Panc1 (cell line): Measurements from ENCODE around the gene RMC1.

Experiments used
- REST ChIP-seq, 2 experiments: IDR thresholded peaks; 2 replicates each; pipeline ENCODE4 v1.6.1; 2011 to 2012; ENCODE audit warnings: low read depth in 2 of 2, control low read depth in 1 of 2, low read length in 1 of 2, mild to moderate bottlenecking in 1 of 2, moderate library complexity in 1 of 2; ENCODE audit not compliant: insufficient read depth in 1 of 2
- SIN3A ChIP-seq: IDR thresholded peaks from 2 replicates; pipeline ENCODE4 v1.6.1; 2012; ENCODE audit warnings: low read depth, mild to moderate bottlenecking, low read length, moderate library complexity, borderline replicate concordance; ENCODE audit not compliant: insufficient read depth

- TF ChIP-seq REST (IDR thresholded peaks at IDR 0.05; ENCODE audit: insufficient read depth in 1 of 2, low read depth in 2 of 2, low read length in 1 of 2) (no peak), SIN3A (no peak)
Measured at GRCh38 chr18:23460285-23461273, 42.7 kb upstream of the RMC1 start.
